Activated naive CD8-positive, alpha-beta T cell treated with anti-CD3 and anti-CD28 coated beads, Interleukin-2, amount 50 U/mL, for 24 hours (primary cell): Measurements from ENCODE around the gene SLC16A12.

ENCODE experiments used
- ATAC-seq: fragments of 150-1000 bp; cut with Tn5 transposase; one replicate; pipeline ENCODE4 v1.10.0; 2021
- DNase-seq: peaks from one replicate; pipeline ENCODE4 v3.0.0; 2021
- H3K27ac Mint-ChIP-seq: one replicate; pipeline ENCODE4 v1.8.0; 2021; ENCODE audit warnings: mild to moderate bottlenecking, mixed read lengths
- H3K27me3 Mint-ChIP-seq: one replicate; pipeline ENCODE4 v1.8.0; 2021; ENCODE audit warnings: mixed read lengths
- H3K36me3 Mint-ChIP-seq: one replicate; pipeline ENCODE4 v1.8.0; 2021; ENCODE audit warnings: low read depth, mixed read lengths
- H3K4me1 Mint-ChIP-seq: one replicate; pipeline ENCODE4 v1.8.0; 2021; ENCODE audit warnings: mixed read lengths
- H3K4me3 Mint-ChIP-seq: one replicate; pipeline ENCODE4 v1.8.0; 2021; ENCODE audit warnings: mild to moderate bottlenecking, moderate library complexity, mixed read lengths
- H3K9me3 Mint-ChIP-seq: one replicate; pipeline ENCODE4 v1.8.0; 2021; ENCODE audit warnings: mixed read lengths

SLC16A12 gene

DNA sequence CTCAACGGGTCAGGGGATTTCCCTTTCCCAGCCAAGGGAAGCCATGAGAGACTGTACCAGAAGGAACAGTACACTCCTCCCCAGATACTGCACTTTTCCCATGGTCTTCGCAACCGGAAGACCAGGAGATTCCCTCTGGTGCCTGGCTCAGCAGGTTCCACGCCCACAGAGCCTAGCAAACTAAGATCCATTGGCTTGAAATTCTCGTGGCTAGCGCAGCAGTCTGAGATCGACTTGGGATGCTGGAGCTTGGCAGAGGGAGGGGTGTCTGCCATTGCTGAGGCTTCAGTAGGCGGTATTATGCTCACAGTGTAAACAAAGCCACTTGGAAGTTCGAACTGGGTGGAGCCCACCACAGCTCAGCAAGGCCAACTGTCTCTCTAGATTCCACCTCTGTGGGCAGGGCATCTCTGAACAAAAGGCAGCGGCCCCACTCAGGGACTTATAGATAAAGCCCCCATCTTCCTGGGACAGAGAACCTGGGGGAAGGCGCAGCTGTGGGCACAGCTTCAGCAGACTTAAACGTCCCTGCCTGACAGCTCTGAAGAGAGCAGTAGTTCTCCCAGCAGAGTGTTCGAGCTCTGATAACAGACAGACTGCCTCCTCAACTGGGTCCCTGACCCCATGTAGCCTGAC, 29.6 kb downstream of the SLC16A12 start:
- no peak overlapping the region for H3K4me3 Mint-ChIP-seq
- DNase-seq (no peak), ATAC-seq (no peak)
- no peaks in the 10 kb centered on the region for H3K36me3 Mint-ChIP-seq
- no peak overlapping the region for H3K27ac Mint-ChIP-seq
- no peaks in the 10 kb centered on the region for H3K27me3 Mint-ChIP-seq
- peaks cover 11% of the 10 kb centered on the region for H3K4me1 Mint-ChIP-seq
- H3K9me3 Mint-ChIP-seq = no peaks in the 10 kb centered on the region

DNA sequence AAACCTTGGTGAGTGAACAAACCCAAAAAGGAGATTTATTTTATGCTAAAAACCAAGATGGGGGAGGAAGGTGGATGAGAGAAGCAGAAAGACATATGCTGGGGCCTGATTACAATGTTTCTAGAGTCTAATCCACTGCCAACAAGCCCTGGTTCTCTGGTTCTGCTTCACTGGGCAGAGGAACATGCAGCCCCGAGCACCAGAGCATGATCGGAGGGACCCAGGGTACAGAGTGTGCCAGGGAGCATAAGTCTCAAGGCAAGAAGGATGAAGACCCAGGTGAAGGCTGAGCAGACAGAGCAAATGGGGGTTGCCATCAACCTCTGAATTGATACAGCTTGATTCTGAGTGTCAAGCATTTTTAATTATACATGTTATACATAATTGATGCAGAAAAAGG, 30.7 kb downstream of the SLC16A12 start:
- Mint-ChIP-seq H3K4me3 (no peak overlapping the region), H3K9me3 (no peaks in the 10 kb centered on the region), H3K36me3 (no peaks in the 10 kb centered on the region), H3K27me3 (no peaks in the 10 kb centered on the region), H3K4me1 (peaks cover 11% of the 10 kb centered on the region), H3K27ac (no peak overlapping the region)
- DNase-seq = no peak
- no peak for ATAC-seq

DNA sequence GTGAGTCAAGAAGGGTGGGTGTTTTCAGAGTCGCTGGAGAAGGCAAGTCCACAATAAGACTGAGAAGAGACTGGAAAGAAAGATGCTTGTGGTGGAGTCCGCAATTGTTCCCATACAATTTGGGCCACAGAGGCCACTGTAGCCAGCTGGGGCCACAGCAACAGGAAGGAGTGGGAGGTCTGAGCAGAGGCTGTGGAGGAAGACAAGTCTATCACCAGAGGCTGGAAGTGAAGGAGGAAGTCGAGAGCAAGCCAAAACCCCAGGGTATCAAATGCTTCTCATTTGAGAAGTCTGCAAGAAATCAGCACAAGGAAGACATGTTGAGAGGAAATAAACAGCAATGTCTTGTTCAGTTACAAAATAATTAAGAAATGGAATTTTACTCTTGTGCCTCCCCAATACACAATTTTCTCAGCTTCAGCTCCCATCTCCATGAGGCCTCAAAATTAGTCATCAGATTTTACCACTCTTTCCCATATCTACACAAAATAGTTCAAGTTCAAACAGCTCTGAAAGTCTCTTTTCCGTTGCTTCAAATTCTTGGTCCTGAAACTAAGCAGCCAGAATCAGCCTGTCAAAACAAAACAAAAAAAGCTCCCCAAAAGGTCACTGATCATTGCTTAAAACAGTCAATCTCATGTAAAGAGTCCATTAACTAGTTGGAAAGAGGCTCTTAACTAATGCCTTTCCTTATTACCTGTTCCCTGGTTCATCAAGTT, 31.6 kb downstream of the SLC16A12 start:
- H3K27ac Mint-ChIP-seq = no peak overlapping the region
- ATAC-seq = no peak
- H3K4me1 Mint-ChIP-seq = peaks cover 11% of the 10 kb centered on the region
- H3K4me3 Mint-ChIP-seq = no peak overlapping the region
- peaks cover 2% of the 10 kb centered on the region for H3K27me3 Mint-ChIP-seq
- no peaks in the 10 kb centered on the region for H3K36me3 Mint-ChIP-seq
- no peaks in the 10 kb centered on the region for H3K9me3 Mint-ChIP-seq
- DNase-seq = no peak

DNA sequence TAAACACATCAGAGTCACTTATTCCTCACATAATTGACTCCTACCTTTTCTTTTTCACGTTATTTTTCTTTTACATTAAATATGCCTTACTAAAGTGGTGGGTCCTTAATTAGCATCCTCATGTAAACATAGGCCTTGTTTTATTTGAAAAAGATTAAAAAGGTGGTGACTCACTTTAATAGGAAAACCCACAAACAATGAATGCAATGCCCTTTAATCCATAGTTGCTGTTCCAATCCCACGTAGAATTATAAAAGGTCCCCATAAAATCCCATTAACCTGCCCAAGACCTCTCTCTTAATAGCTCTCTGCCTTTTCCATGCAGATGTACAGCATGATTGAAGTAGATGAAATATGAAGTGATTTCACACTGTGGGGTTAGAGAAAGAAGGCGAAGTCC, 32.2 kb downstream of the SLC16A12 start:
- peaks cover 2% of the 10 kb centered on the region for H3K27me3 Mint-ChIP-seq
- H3K9me3 Mint-ChIP-seq = no peaks in the 10 kb centered on the region
- peaks cover 11% of the 10 kb centered on the region for H3K4me1 Mint-ChIP-seq
- H3K27ac Mint-ChIP-seq = no peak overlapping the region
- no peaks in the 10 kb centered on the region for H3K36me3 Mint-ChIP-seq
- ATAC-seq (no peak), DNase-seq (no peak)
- H3K4me3 Mint-ChIP-seq = no peak overlapping the region

DNA sequence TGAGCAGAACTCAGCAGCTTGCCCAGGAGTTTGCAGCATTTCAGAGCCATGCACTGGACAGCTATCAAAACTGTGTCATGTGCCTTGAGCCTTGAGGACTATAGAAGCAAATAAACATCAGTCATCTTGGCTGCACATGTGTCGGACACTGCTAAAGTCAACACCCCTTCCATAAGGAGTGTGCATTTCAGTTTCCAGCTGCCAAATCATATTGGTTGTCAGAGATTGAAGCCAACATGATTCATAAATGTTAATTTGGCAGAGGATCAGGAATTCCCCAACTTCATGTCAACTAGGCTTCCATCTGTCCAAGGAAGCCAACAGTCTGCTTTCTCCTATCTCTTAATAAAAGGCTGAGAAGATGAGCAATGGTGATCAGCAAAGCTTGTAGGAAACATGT, 32.8 kb downstream of the SLC16A12 start:
- Mint-ChIP-seq H3K4me3 (no peak overlapping the region), H3K36me3 (no peaks in the 10 kb centered on the region), H3K27ac (no peak overlapping the region), H3K9me3 (no peaks in the 10 kb centered on the region), H3K27me3 (peaks cover 2% of the 10 kb centered on the region), H3K4me1 (peaks cover 11% of the 10 kb centered on the region)
- no peak for ATAC-seq
- no peak for DNase-seq

DNA sequence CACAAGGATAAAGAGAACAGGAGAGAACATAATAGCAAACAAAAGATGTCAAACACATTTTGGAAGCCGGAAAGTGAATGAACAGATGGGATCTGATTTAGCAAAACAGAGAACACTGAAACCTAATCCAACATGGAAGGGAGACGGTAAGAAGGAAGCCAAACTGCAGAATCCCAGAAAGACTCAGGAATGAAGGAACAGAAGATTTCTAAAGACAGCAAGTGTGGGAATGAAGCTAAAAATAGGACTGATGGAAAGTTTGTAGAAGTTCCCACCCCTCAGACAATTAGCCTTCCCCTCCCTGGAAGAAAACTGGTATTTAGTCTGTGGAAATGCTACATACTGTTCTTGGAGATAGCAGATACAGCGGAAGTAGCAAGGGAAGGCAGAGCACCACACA, 40.8 kb downstream of the SLC16A12 start:
- no peak overlapping the region for H3K4me3 Mint-ChIP-seq
- no peak for ATAC-seq
- no peak for DNase-seq
- H3K27ac Mint-ChIP-seq = no peak overlapping the region
- no peaks in the 10 kb centered on the region for H3K36me3 Mint-ChIP-seq
- H3K4me1 Mint-ChIP-seq = no peaks in the 10 kb centered on the region
- peaks cover 10% of the 10 kb centered on the region for H3K27me3 Mint-ChIP-seq
- no peaks in the 10 kb centered on the region for H3K9me3 Mint-ChIP-seq

DNA sequence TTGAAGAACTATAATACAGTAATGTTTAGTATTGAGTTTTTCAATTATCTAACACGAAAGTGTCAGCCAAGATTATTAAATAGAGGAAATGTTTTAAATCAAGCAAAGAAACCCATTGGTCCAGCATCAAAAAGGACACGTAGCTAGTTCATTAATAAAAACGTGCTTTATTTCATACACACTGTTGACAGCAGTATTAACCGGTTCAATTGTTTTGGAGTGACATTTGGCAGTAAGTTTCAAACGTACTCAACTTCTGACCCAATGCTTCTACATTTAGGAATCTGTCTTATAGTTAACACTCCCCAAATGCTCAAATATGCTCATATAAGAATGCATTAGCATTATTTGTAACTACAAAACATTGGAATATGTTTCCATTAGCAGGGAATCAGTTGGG, 41.3 kb downstream of the SLC16A12 start:
- H3K4me3 Mint-ChIP-seq = no peak overlapping the region
- no peaks in the 10 kb centered on the region for H3K4me1 Mint-ChIP-seq
- no peak for ATAC-seq
- no peaks in the 10 kb centered on the region for H3K36me3 Mint-ChIP-seq
- no peak overlapping the region for H3K27ac Mint-ChIP-seq
- no peak for DNase-seq
- H3K27me3 Mint-ChIP-seq = peaks cover 10% of the 10 kb centered on the region
- no peaks in the 10 kb centered on the region for H3K9me3 Mint-ChIP-seq

DNA sequence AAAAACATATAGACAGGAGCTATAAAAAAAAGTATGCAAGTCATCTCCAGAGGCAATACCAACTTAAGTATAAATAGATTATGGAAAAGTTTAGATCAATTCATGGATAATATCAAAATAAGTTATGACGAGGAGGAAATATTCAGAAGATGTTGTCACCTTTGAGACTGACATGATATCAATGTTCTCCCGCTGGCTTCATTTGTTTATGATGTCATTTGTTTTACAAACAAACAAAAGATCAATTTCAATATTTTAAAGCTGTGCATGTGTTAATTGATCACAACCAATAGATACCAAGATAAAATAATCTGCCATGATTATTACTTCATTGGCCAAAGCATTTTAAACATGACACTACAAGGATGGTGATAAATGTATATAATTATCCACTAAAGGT, 43.5 kb downstream of the SLC16A12 start:
- H3K4me1 Mint-ChIP-seq = no peaks in the 10 kb centered on the region
- no peaks in the 10 kb centered on the region for H3K9me3 Mint-ChIP-seq
- no peaks in the 10 kb centered on the region for H3K36me3 Mint-ChIP-seq
- no peak overlapping the region for H3K4me3 Mint-ChIP-seq
- no peak for ATAC-seq
- DNase-seq = no peak
- peaks cover 12% of the 10 kb centered on the region for H3K27me3 Mint-ChIP-seq
- no peak overlapping the region for H3K27ac Mint-ChIP-seq

DNA sequence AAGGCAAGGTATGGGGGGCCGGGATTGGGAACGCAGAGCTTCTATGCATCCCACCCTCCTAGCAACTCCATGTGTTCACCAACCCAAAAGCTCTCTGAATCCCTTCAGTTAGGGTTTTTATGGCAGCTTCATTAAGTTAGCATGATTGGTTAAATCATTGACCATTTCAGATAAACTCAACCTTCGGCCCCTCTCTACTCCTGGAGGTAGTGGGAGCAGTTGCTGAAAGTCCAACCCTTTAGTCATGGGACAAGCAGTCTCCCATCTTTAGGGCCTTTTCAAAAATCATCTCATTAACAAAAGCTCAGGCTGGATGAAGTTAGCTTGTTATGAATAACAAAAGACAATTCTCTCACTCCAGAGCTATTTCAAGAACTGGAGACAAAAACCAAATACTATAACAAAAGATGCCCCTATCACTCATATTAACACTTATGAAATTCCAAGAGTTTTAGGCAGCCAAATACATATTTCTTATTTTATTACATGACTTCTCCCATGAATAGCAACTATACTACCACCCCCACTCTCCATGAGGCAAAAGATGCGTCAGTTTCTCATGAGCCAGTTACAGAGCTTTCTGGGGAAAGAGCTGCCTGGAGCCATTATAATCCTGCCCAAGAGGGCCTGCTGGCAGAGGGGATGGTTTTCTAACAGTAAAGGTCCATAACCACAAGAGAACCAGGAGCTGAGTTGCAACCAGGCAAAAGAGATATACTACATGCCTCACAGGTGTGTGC, 44.6 kb downstream of the SLC16A12 start:
- DNase-seq = no peak
- no peak overlapping the region for H3K27ac Mint-ChIP-seq

DNA sequence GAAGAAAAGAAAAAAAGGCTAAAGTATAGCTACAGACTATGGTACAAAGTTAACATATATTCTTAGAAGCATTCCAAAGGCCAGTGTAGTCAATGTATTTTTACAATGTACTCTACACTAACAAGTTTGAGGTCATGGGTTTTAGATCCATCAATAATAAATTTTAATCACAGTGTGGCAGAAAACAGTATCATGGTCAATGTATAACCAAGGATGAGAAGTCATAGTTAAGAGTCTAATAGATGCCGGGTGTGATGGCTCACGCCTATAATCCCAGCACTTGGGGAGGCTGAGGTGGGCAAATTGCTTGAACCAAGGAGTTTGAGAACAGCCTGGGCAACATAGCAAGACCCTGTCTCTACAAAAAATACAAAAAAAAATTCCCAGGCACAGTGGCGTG, 53.1 kb downstream of the SLC16A12 start:
- Mint-ChIP-seq H3K27me3 (peaks cover 17% of the 10 kb centered on the region), H3K36me3 (no peaks in the 10 kb centered on the region), H3K4me1 (peaks cover 2% of the 10 kb centered on the region), H3K4me3 (no peak overlapping the region), H3K9me3 (no peaks in the 10 kb centered on the region), H3K27ac (no peak overlapping the region)
- DNase-seq (no peak), ATAC-seq (no peak)

More for the DNA sequence above, 44.6 kb downstream of the SLC16A12 start:
- Mint-ChIP-seq H3K27me3 (peaks cover 10% of the 10 kb centered on the region), H3K9me3 (no peaks in the 10 kb centered on the region), H3K36me3 (no peaks in the 10 kb centered on the region), H3K4me1 (no peaks in the 10 kb centered on the region), H3K4me3 (no peak overlapping the region)
- ATAC-seq = no peak

DNA sequence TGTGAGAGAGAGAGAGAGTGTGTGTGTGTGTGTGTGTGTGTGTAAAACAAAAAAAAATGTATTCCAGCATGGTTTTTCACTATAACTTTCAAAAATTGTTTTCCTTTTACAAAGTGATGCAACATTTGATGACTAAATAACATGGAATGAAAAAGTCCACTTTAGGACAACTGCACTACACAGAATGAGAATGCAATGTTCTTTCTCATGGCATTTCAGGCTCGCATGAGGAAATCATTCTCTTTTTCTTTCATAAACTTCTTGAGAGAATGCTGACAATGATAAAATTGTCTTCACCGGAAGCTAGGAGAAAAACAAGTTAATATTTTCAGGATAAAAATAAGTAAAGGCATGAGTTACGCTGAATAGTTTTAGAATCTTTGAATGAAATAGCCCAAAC, 53.7 kb downstream of the SLC16A12 start:
- H3K27ac Mint-ChIP-seq = no peak overlapping the region
- no peaks in the 10 kb centered on the region for H3K36me3 Mint-ChIP-seq
- H3K9me3 Mint-ChIP-seq = no peaks in the 10 kb centered on the region
- H3K27me3 Mint-ChIP-seq = peaks cover 14% of the 10 kb centered on the region
- no peak overlapping the region for H3K4me3 Mint-ChIP-seq
- ATAC-seq (no peak), DNase-seq (no peak)
- peaks cover 2% of the 10 kb centered on the region for H3K4me1 Mint-ChIP-seq

DNA sequence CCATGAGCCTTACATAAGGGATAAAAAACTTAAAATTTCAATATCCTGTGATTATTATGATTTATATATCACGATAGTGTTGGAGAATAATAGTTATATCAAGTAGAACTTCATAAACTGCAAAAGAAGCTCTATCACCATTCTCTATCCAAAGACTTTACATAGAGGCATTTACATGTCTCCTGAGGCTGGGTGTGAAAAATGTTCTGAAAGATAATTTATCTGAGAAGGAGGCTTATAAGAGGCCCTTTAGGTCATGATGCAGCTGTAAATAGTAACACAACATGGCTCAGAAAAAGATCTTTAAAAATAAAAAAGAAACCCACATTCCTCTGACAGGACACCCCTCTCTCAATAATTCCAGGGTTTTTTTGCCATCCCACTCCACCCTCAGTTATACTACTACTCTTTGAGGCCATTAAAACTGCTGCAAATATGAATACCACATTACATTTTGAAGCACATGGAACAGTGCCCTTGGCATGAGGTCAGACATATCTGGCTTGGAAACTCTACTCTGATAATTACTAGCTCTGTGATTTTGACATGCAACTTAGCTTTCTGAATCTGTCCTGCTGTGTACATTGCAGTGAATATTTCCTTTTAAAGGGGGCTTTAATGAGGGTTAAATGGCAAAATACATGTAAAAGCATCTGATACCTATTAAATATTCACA, 55.5 kb downstream of the SLC16A12 start:
- ATAC-seq (no peak), DNase-seq (no peak)
- no peak overlapping the region for H3K4me3 Mint-ChIP-seq
- H3K36me3 Mint-ChIP-seq = no peaks in the 10 kb centered on the region
- H3K27me3 Mint-ChIP-seq = peaks cover 7% of the 10 kb centered on the region
- no peak overlapping the region for H3K27ac Mint-ChIP-seq
- no peaks in the 10 kb centered on the region for H3K9me3 Mint-ChIP-seq
- H3K4me1 Mint-ChIP-seq = peaks cover 2% of the 10 kb centered on the region

DNA sequence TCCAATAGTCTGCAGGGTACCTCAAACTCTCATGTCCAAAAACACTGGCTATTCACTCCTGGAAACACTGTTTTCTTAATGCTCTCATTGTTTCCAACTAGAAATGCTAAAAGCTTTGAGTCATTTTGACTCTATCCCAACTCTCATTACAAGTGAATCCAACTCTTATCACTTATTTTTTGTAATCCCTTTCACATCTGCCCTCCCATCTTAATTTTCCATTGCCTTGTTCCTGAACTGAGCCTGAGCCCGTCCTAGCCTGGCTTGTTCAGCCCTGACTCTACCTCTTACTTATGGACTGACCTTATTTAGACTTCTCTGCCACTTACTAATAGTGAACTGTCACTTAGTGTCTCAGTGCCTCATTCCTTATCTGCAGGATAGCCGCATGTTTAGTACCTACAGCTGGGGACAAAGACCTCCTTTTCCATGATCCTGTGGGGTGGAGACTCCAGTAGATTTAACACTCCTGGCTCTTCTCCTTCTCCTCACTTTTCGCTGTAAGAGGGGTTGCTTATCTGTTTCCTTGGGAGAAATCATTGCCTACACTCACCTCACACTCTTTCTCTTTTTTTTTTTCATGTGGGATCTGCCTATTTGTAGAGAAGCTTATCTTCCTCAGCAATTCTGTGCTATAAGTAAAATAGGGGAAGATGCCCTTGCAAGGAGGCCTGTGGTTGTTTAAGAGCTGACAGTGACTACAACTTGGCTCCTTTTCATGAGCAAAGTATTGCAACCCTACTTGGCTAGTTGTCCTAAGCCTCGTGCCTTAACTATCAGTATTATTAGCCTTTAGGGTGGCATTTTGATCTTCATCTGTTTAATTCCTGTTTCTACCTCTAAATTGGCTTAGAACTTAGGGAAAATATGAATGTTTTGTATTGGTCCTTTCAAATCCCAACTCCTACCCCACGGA, 56.4 kb downstream of the SLC16A12 start:
- no peak for DNase-seq
- Mint-ChIP-seq H3K4me3 (no peak overlapping the region), H3K27ac (no peak overlapping the region), H3K36me3 (no peaks in the 10 kb centered on the region), H3K4me1 (peaks cover 2% of the 10 kb centered on the region), H3K27me3 (peaks cover 7% of the 10 kb centered on the region), H3K9me3 (no peaks in the 10 kb centered on the region)
- ATAC-seq = no peak
